Measurements from ENCODE around the gene CYBC1. TPM values are rescaled to one million over a fixed set of nuclear protein-coding genes. Genes with fewer than 3 reads are reported as not detected.

CYBC1 gene
- polyA plus RNA-seq, 1 donor (not counting 4 experiments of a cell fraction or from before 2014, with no cell fraction given): 30.2 TPM

GRCh38 chr17:82474223-82475010 is 23.9 kb upstream of the CYBC1 start:
- dilution Hi-C loops (cut with MboI; ENCODE audit: extremely low pct_ligation_motif_present, low sequenced_read_pairs): no loop called here
- H3K27ac ChIP-seq (ENCODE audit: control insufficient read depth, insufficient read depth, low read length): no peak overlapping the region
- no peak overlapping the region for H3K4me2 ChIP-seq (ENCODE audit: control insufficient read depth, extremely low read depth, insufficient read depth, low read depth, low read length)
- no peaks in the 10 kb centered on the region for H3K27me3 ChIP-seq (ENCODE audit: control insufficient read depth, extremely low read depth, insufficient read depth, low read length)
- FAIRE-seq (no peak), DNase-seq (ENCODE audit: low read depth, low spot score) (no peak)
- H4K20me1 ChIP-seq (ENCODE audit: control insufficient read depth, extremely low read depth, insufficient read depth, low read length): no peaks in the 10 kb centered on the region
- H3K9me3 ChIP-seq (ENCODE audit: control insufficient read depth, low read depth, low read length): no peaks in the 10 kb centered on the region
- no peaks in the 10 kb centered on the region for H3K9me1 ChIP-seq (ENCODE audit: control insufficient read depth, extremely low read depth, insufficient read depth, low read length)
- H3K4me3 ChIP-seq (ENCODE audit: control insufficient read depth in 2 of 3, extremely low read depth in 1 of 3, insufficient read depth in 2 of 3, low read depth in 1 of 3, low read length in 3 of 3): no peak overlapping the region
- TF ChIP-seq CTCF (optimal IDR thresholded peaks at IDR 0.05 in 1 of 3, IDR thresholded peaks at IDR 0.05 in 1 of 3, conservative IDR thresholded peaks at IDR 0.05 in 1 of 3; ENCODE audit: extremely low read depth in 1 of 3, insufficient read depth in 2 of 3, low read length in 3 of 3) (no peak), EZH2 (IDR thresholded peaks at IDR 0.05; ENCODE audit: low read length) (no peak)
- H3K79me2 ChIP-seq (ENCODE audit: control insufficient read depth, insufficient read depth, low read length): no peaks in the 10 kb centered on the region
- no peak overlapping the region for H3K9ac ChIP-seq (ENCODE audit: control insufficient read depth, extremely low read depth, insufficient read depth, low read length)
- peaks cover 6 to 7% of the 10 kb centered on the region in 2 experiments for H3K36me3 ChIP-seq (ENCODE audit: control insufficient read depth in 2 of 2, extremely low read depth in 1 of 2, insufficient read depth in 2 of 2, low read length in 2 of 2)
- H2AFZ ChIP-seq (ENCODE audit: control insufficient read depth, low read length): no peak overlapping the region
- H3K4me1 ChIP-seq (ENCODE audit: control insufficient read depth, extremely low read depth, insufficient read depth, low read length): no peaks in the 10 kb centered on the region

- H3K4me2 ChIP-seq (ENCODE audit: control insufficient read depth, extremely low read depth, insufficient read depth, low read depth, low read length): no peak overlapping the region
- no peaks in the 10 kb centered on the region for H4K20me1 ChIP-seq (ENCODE audit: control insufficient read depth, extremely low read depth, insufficient read depth, low read length)
- H3K36me3 ChIP-seq (ENCODE audit: control insufficient read depth in 2 of 2, extremely low read depth in 1 of 2, insufficient read depth in 2 of 2, low read length in 2 of 2): peaks cover under 1 to 8% of the 10 kb centered on the region in 2 experiments
- no peaks in the 10 kb centered on the region for H3K9me3 ChIP-seq (ENCODE audit: control insufficient read depth, low read depth, low read length)
- no peaks in the 10 kb centered on the region for H3K27me3 ChIP-seq (ENCODE audit: control insufficient read depth, extremely low read depth, insufficient read depth, low read length)
- H3K9ac ChIP-seq (ENCODE audit: control insufficient read depth, extremely low read depth, insufficient read depth, low read length): no peak overlapping the region
- H3K9me1 ChIP-seq (ENCODE audit: control insufficient read depth, extremely low read depth, insufficient read depth, low read length): no peaks in the 10 kb centered on the region
- H3K4me3 ChIP-seq (ENCODE audit: control insufficient read depth in 2 of 3, extremely low read depth in 1 of 3, insufficient read depth in 2 of 3, low read depth in 1 of 3, low read length in 3 of 3): no peak overlapping the region
- no peak for TF ChIP-seq CTCF (optimal IDR thresholded peaks at IDR 0.05 in 1 of 3, IDR thresholded peaks at IDR 0.05 in 1 of 3, conservative IDR thresholded peaks at IDR 0.05 in 1 of 3; ENCODE audit: extremely low read depth in 1 of 3, insufficient read depth in 2 of 3, low read length in 3 of 3)
- no peak for TF ChIP-seq EZH2 (IDR thresholded peaks at IDR 0.05; ENCODE audit: low read length)
- DNase-seq (ENCODE audit: low read depth, low spot score): no peak
- FAIRE-seq: no peak
- H2AFZ ChIP-seq (ENCODE audit: control insufficient read depth, low read length): no peak overlapping the region
- H3K4me1 ChIP-seq (ENCODE audit: control insufficient read depth, extremely low read depth, insufficient read depth, low read length): no peaks in the 10 kb centered on the region
- H3K27ac ChIP-seq (ENCODE audit: control insufficient read depth, insufficient read depth, low read length): no peak overlapping the region
- H3K79me2 ChIP-seq (ENCODE audit: control insufficient read depth, insufficient read depth, low read length): no peaks in the 10 kb centered on the region
- dilution Hi-C loops (cut with MboI; ENCODE audit: extremely low pct_ligation_motif_present, low sequenced_read_pairs): no loop called here
Measured at GRCh38 chr17:82470065-82470464, 19.5 kb upstream of the CYBC1 start.

Measured in keratinocyte (primary cell).